IPS-NIHi11 (cell line): ENCODE measurements around the gene JARID2.
"Not testable (repeated sequence)": the region's sequence is repeated elsewhere in the genome, so short reads cannot be mapped to it uniquely, and the experiment has no call there.

Source experiments
- DNase-seq: peaks from one replicate; pipeline ENCODE4 v3.0.0; 2012; ENCODE audit warnings: mixed read lengths, low spot score

The JARID2 gene

DNA sequence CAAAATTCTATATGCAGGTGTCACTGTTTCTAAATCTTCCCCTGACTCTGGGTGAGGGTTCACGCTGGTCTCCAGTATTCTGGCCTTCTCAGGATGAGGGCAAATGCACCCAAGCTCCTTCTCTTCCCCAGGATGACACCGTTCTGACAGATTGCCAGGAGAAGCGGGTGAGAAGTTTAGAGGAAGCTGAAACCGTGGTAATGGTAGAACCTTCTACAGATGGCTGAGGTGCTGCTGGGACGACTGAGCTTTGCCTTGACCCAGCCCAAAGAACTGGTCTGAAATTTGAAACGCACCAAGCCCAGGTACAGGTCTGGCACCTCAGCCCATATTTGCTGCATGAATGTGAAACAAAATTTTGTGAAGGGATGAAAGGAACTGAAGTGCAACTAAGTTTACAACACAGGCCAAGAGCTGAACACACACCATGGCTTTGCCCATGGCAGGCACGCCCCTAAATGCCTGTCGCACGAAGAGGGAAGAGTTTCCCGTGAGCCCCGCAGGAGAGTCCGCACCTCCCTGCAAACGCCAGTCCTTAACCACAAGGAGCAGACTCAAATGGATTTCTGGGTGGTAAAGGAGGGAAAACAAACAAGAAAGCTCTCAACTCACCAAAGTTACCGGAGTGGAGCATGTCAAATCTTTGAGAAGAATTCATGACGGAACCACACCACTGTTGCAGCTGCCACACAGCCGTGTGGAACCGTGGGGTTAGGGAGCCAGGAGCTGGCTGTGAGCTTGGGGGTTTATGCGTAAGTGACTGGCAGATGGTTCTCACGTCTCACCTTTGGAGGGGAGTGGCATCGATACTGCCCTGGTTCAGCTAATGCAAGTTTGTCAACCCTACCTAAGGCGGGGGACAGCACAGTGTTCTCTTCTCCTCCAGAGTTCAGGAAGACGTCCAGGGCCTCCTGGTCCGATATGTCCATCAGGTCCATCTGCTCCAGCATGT is 278.1 kb downstream of the JARID2 start:
- DNase-seq = no peak

- DNase-seq = no peak
Observed at GRCh38 chr6:15524861-15525401, 279.1 kb downstream of the JARID2 start.

DNA sequence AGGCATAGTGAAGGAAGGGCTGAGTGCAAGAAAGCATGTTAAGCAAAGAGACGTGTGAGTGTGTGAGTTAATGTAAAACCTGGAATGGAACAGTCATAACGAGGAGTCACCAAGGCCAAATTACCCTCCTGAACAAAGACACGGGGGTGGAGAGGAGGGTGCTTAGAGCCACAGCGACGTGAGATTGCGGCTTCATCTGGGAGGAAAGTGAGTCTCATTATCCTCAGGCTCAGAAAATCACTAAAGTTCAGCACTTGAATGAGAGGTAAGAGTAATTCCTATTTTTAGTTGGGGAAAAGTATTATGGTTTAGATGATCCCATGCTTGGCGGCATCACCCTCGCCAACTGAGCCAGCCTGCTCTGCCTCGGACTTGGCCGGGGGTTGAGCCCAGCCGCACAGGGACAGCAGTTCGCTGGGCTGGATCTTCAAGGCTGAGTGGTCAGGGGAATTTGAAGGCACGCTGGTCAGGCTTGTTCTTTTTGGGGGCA is 280.4 kb downstream of the JARID2 start:
- DNase-seq = no peak

- no peak for DNase-seq
Observed at GRCh38 chr6:15527838-15528617, 282.2 kb downstream of the JARID2 start.

DNA sequence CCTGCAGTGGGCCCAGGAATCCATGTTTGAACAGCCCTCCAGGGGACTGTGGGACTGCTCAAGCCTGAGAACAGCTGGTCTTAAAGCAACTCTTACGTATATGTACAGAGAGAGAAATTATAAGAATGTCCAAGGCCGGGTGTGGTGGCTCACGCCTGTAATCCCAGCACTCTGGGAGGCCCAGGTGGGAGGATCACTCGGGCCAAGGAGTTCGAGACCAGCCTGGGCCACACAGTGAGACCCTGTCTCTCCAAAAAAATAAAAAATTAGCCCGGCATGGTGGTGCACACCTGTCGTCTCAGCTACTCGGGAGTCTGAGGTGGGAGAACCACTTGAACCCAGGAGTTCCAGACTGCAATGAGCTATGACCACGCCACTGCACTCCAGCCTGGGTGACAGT is 283.0 kb downstream of the JARID2 start:
- no peak for DNase-seq

- DNase-seq = no peak
Observed at GRCh38 chr6:15530411-15530810, 284.5 kb downstream of the JARID2 start.

DNA sequence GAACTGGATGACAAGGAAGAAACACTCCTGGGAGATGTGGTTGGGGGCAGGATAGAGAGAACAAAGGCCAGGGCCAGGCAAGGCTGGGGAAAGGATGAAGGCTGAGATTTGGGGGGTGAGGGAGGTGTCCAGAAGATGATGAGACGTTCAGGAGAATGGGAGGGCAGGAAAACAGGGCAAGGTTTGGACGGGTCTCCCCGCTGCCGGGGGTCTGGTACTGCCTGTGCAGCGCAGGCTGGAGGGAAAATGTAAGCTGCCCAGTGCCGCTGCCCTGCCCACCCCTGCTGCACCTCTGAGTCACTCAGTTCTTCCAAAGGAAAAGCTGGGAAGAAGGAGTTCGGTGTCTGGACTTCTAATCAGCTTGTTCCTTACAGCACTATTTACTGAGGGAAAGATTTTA is 286.1 kb downstream of the JARID2 start:
- no peak for DNase-seq

DNA sequence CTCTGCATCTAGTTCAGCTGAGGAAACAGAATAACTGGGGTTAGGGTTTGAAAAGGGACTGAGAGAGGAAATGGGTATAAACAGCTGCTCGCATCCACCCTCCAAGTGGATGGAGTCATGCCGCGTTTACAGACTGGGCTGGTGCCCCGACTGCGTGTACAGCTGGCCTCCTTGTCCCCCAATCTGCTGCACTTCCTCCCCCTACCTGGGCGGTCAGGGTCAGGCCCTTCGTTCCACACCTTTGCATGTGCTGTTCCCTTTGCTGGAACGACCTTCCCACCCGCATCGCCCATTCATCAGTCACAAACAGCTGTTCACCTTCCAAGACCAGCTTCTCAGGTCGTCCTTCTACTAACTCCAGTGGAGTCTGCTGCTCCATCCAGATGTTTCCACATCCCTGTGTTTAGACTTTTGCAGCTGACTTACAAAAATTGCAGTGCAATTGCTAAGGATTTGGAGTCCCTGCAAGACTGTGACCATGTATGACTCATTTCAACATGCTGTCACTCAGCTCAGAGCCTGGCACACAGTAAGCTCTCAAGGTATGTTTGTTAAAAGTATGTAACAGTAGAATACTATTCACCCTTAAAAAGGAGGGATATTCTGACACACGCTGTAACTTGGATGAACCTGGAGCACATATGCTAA is 287.6 kb downstream of the JARID2 start:
- no peak for DNase-seq

- no peak for DNase-seq
Observed at GRCh38 chr6:15534974-15535373, 289.1 kb downstream of the JARID2 start.

DNA sequence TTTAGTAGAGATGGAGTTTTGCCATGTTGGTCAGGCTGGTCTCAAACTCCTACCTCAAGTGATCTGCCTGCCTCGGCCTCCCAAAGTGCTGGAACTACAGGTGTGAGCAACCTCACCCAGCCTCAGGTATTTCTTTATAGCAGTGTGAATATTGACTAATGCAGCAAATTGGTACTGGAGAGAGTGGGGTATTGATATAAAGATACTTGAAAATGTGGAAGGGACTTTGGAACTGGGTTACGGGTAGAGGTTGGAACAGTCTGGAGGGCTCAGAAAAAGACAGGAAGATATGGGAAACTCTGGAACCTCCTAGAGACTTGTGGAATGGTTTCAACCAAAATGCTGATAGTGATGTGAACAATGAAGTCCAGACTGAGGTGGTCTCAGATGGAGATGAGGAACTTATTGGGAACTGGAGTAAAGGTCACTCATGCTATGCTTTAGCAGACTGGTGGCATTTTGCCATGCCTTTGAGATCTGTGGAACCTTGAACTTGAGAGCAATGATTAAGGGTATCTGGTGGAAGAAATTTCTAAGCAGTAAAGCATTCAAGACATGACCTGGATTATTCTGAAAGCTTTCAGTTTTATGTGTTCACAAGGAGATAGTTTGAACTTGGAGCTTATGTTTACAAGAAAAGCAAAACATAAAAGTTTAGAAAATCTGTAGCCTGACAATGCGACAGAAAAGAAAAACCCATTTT is 289.8 kb downstream of the JARID2 start:
- DNase-seq = no peak

DNA sequence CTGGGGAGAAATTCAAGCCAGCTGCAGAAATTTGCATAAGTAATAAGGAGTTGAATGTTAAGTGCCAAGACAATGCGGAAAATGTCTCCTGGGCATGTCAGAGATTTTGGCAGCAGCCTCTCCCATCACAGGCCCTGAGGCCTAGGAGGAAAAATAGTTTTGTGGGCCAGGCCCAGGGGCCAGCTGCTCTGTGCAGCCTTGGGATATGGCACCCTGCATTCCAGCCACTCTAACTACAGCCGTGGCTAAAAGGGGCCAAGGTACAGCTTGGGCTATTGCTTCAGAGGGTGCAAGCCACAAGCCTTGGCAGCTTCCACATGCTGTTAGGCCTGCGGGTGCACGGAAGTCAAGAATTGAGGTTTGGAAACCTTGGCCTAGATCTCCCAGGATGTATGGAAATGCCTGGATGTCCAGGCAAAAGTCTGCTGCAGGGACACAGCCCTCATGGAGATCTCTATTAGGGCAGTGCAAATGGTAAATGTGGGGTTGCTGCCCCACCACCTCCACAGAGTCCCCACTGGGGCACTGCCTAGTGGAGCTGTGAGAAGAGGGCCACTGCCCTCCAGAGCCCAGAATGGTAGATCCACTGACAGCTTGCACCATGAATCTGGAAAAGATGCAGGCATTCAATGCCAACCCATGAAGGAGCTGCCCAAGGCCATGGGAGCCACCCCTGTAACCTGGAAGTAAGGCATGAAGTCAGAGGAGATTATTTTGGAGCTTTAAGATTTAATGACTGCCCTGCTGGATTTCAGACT is 290.5 kb downstream of the JARID2 start:
- DNase-seq = no peak

DNA sequence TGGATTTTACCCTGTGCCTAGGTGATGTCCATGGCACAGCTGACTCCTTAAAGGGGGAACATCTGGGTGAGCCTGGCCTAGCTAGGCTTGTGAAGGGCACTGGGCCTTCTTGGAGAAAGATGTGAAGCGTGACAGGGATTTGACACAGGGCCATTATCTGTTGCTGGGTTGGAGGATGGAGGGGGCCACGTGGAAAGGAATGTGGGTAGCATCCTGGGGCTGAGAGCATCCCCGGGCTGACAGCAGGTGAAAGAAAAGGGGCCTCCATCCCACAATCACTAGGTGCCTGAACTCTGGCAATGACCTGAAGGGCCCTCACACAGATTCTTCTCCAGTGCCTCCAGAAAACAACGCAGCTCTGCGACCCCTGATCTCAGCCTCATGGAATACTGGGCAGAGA is 292.2 kb downstream of the JARID2 start:
- DNase-seq = no peak

GRCh38 chr6:15538766-15539495 is 293.1 kb downstream of the JARID2 start:
- no peak for DNase-seq

GRCh38 chr6:15539722-15540270 is 293.9 kb downstream of the JARID2 start:
- no peak for DNase-seq

DNA sequence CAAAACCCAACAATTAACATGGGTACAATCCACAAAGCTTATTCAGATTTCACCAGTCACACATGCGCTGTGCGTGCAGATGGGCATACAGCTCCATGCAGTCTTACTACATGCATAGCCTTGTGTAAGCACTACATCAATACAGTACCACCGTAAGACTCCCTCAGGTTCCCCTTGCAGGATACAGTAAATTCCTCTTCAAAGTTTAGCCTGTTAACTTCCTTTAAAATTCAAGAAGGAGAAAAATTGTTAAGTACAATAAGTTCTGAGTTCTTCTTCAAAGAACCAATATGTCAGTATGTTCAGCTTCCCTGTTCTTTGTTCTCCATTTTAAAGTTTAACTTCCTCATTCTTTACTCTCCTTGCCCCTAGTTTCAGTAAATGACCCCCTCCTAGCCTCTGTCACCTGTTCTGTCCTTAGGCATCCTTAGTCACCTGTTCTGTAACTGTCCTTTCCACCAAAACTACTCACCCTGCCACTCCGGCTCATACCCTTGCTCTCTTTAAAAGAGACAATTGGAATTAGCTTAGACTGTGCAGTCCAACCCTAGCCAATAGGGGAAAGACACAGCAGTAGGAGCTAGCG is 297.6 kb downstream of the JARID2 start:
- not testable (repeated sequence) for DNase-seq

- DNase-seq = no peak
Observed at GRCh38 chr6:15544321-15544900, 298.5 kb downstream of the JARID2 start.

DNA sequence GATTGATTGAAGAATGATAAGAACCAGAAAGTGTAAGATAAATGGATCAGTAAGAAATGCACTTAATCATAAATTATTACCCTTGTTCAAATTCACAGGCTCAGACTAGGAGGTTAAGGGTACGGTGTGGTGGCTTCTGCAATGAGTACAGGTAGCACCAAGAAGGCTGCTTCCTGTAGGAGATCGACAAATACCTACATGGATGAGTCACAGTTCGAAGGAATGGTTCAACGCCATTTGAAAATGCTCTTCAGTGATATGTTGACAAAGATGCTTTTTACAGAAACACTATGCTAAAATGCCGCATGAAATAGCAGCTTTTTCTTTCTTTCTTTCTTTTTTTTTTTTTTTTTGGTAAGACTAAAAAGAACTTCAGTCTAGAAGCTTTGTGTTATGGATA is 300.7 kb downstream of the JARID2 start:
- DNase-seq = no peak

DNA sequence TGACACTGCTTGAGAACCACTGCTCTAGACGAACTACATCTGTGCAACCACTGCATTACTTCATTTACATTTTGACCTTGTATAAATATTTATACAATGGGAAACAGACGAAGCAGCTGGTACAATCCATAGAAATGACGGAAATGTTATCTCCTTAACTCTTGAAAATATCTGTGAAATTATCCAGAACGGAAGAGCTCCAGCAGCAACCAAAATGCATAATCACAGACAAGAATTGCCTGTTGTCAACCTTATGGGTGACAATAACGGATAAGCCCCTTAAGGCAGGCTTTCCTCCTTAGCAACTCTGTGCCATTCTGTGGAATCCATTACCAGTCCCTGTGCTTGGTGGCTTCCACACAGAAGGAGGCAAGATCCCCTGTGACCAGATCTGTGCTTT is 301.5 kb downstream of the JARID2 start:
- no peak for DNase-seq

DNA sequence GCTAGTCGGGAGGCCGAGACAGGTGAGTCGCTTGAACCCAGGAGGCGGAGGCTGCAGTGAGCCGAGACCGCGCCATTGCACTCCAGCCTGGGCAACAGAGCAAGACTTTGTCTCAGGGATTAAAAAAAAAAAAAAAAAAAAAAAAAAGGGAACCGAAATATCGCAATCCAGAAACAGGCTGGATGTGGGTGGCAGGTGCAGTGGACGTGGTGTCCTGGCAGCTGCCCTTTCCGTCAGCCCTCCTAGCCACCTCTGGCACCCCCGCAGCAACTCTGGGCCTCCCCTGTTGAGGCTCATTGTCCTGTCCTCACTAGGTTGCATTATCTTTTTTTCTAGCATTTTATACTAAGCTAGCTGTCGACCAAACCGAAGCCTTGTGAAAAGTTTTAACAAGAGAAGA is 303.5 kb downstream of the JARID2 start:
- no peak for DNase-seq
